Endothelial cell of umbilical vein (primary cell): ENCODE measurements around the gene TRMT2A. TPM values are rescaled to one million over a fixed set of nuclear protein-coding genes. Genes with fewer than 3 reads are reported as not detected.

Experiments used
- BruUV-seq: library from RNA; stranded (reverse); fragments of 400-500 nt; replicated peaks from 2 replicates; lab custom pipeline; 2021; lab: Mats Ljungman, UMichigan
- CTCF ChIA-PET: fragments of 300-600, 350-600 bp; sonication (Branson Sonifier 250); formaldehyde crosslinking; loops from one replicate; lab custom pipeline; 2021; ENCODE audit warnings: antibody characterized with exemption, inconsistent platforms; lab: Charles Lee
- POLR2A ChIA-PET: fragments of 300-600, 350-600 bp; sonication (Branson Sonifier 250); formaldehyde crosslinking; loops from one replicate; lab custom pipeline; 2021; ENCODE audit warnings: antibody characterized with exemption, inconsistent platforms; lab: Charles Lee
- DNase-seq: peaks from one replicate; pipeline ENCODE4 v3.0.0-alpha.2; 2011; ENCODE audit warnings: low read depth, low spot score
- FAIRE-seq: peaks from 2 replicates; lab custom pipeline; 2011; peaks lifted over from hg19 to GRCh38; lab: Jason Lieb, UNC
- H2AFZ ChIP-seq: 2 replicates; pipeline ENCODE4 v1.6.0; 2012; ENCODE audit warnings: low read depth, low read length, control low read depth, inconsistent platforms
- H3K27ac ChIP-seq: 2 replicates; pipeline ENCODE4 v1.5.1; 2011; ENCODE audit warnings: low read depth, mild to moderate bottlenecking, control low read depth, low read length, moderate library complexity; ENCODE audit not compliant: insufficient read depth
- H3K27me3 ChIP-seq, 2 experiments: 2 replicates each; pipeline versions ENCODE4 v1.6.0 to v1.6.1; 2011; ENCODE audit warnings: low read length in 2 of 2, mixed read lengths in 1 of 2; ENCODE audit not compliant: control insufficient read depth in 2 of 2, insufficient read depth in 2 of 2
- H3K36me3 ChIP-seq, 2 experiments: 2 replicates in 1 of 2; 3 replicates in 1 of 2; pipeline ENCODE4 v1.5.1; 2011; ENCODE audit warnings: low read length in 2 of 2, mild to moderate bottlenecking in 1 of 2, moderate library complexity in 1 of 2; ENCODE audit not compliant: control insufficient read depth in 2 of 2, insufficient read depth in 2 of 2; ENCODE audit errors: extremely low read depth in 1 of 2
- H3K4me1 ChIP-seq: 3 replicates; pipeline ENCODE4 v1.5.1; 2011; ENCODE audit warnings: mild to moderate bottlenecking, low read length; ENCODE audit not compliant: control insufficient read depth, insufficient read depth; ENCODE audit errors: extremely low read depth
- H3K4me2 ChIP-seq: 2 replicates; pipeline ENCODE4 v1.6.1; 2011; ENCODE audit warnings: low read length, control low read depth, mixed read lengths; ENCODE audit not compliant: insufficient read depth
- H3K4me3 ChIP-seq, 3 experiments: fragments of 200-600 bp in 1 of 3; sonication (generic), shearing (Covaris generic) in 1 of 3; replicated peaks in 1 of 3; 2 replicates each; pipeline ENCODE4 v1.5.1; 2011 to 2016; ENCODE audit warnings: control low read depth in 3 of 3, low read length in 3 of 3, mild to moderate bottlenecking in 2 of 3, inconsistent platforms in 1 of 3, low read depth in 1 of 3, moderate library complexity in 1 of 3; ENCODE audit not compliant: insufficient read depth in 1 of 3
- H3K79me2 ChIP-seq: 2 replicates; pipeline ENCODE4 v1.6.0; 2012; ENCODE audit warnings: low read length, inconsistent platforms; ENCODE audit not compliant: control insufficient read depth, insufficient read depth
- H3K9ac ChIP-seq: replicated peaks from 2 replicates; pipeline ENCODE3; 2011; ENCODE audit warnings: low read length, control low read depth; ENCODE audit not compliant: insufficient read depth; ENCODE audit errors: extremely low read depth
- H3K9me1 ChIP-seq: replicated peaks from 3 replicates; pipeline ENCODE4 v1.6.0; 2011; ENCODE audit warnings: mild to moderate bottlenecking, low read length; ENCODE audit not compliant: control insufficient read depth, insufficient read depth; ENCODE audit errors: extremely low read depth
- H3K9me3 ChIP-seq: replicated peaks from 2 replicates; pipeline ENCODE4 v1.5.1; 2012; ENCODE audit warnings: low read length, inconsistent platforms; ENCODE audit not compliant: control insufficient read depth, insufficient read depth
- H4K20me1 ChIP-seq: replicated peaks from 2 replicates; pipeline ENCODE3; 2011; ENCODE audit warnings: mild to moderate bottlenecking, low read length; ENCODE audit not compliant: control insufficient read depth, insufficient read depth; ENCODE audit errors: extremely low read depth
- FOS ChIP-seq: IDR thresholded peaks from 2 replicates; pipeline ENCODE4 v1.6.1; 2011; ENCODE audit warnings: mild to moderate bottlenecking, low read length, moderate library complexity, borderline replicate concordance; ENCODE audit not compliant: insufficient read depth
- GATA2 ChIP-seq: IDR thresholded peaks from 2 replicates; pipeline ENCODE4 v1.7.0; 2011; ENCODE audit warnings: low read depth, mild to moderate bottlenecking, moderate library complexity, mixed read lengths, low read length; ENCODE audit not compliant: insufficient read length, insufficient read depth
- POLR2AphosphoS5 ChIP-seq: IDR thresholded peaks from 2 replicates; pipeline ENCODE4 v1.6.1; 2012; ENCODE audit warnings: low read depth, mild to moderate bottlenecking, control low read depth, low read length, moderate library complexity; ENCODE audit not compliant: insufficient read depth
- dilution Hi-C: fragments of 300-500 bp; cut with MboI; formaldehyde crosslinking; loops from one replicate; pipeline ENCODE4 v1.15.0; 2019; ENCODE audit warnings: low sequenced_read_pairs; ENCODE audit not compliant: extremely low pct_ligation_motif_present
- intact Hi-C: fragments of 100-400 bp; cut with micrococcal nuclease; formaldehyde crosslinking; loops from one replicate; pipeline ENCODE4 v1.10.0; 2022
- polyA plus RNA-seq, 4 experiments: library from polyadenylated mRNA; depleted of rRNA in 3 of 4; stranded (reverse) in 3 of 4; unstranded in 1 of 4; fragments of >200 nt; gene quantifications; 2 replicates each; pipeline versions ENCODE4 v1.2.1 to v1.2.3, GENCODE V29; 2011 to 2012; ENCODE audit warnings: missing spikeins in 1 of 4
- total RNA-seq: library from RNA; stranded (reverse); gene quantifications from 2 replicates; pipeline ENCODE4 v1.2.3, GENCODE V29; 2021

TRMT2A gene
- total and polyA plus RNA-seq, 2 donors (not counting 3 experiments of a cell fraction or from before 2014, with no cell fraction given) = 51.2 to 61.9 TPM

DNA sequence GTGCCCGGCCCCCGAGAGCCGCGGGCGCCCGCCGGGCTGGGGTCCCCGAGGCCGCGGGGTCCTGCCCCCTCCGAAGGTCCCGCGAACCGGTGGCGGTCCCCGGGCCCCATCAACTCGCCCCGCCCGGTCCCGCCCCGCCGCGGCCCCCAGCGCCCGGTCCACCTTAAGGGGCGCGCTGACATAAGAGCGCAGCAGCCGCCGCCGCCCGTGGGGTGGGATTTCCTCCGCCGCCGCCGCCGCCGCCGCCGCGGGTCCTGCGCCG, 14.5 kb upstream of the TRMT2A start, which contains the start of gene ZDHHC8:
Gene ZDHHC8, plus strand, starts transcription at position 208 of the 262 bp plus-strand sequence. CDS start 144 bp downstream, outside the sequence.
- ChIA-PET CTCF (no interaction called here), POLR2A (no interaction called here)
- H4K20me1 ChIP-seq = no peaks in the 10 kb centered on the region
- H2AFZ ChIP-seq = peak within 1 kb of the TSS; percentile 77
- no peaks in the 10 kb centered on the region for H3K9me1 ChIP-seq
- no peak for TF ChIP-seq FOS
- peaks cover 46% of the 10 kb centered on the region for H3K79me2 ChIP-seq
- peaks cover 0 to 2% of the 10 kb centered on the region in 2 experiments for H3K36me3 ChIP-seq
- DNase-seq = no peak
- dilution Hi-C loops (no loop called here), intact Hi-C loops (no loop called here)
- FAIRE-seq = no peak
- no TSS peak for BruUV-seq
- peak within 1 kb of the TSS; percentile 65 to 85 (median 69) for H3K4me3 ChIP-seq
- H3K9ac ChIP-seq = peak within 1 kb of the TSS; percentile 71
- peaks cover 6% of the 10 kb centered on the region for H3K4me1 ChIP-seq
- peak within 1 kb of the TSS; percentile 46 for H3K27ac ChIP-seq
- H3K4me2 ChIP-seq = peak within 1 kb of the TSS; percentile 45
- H3K27me3 ChIP-seq = no peaks in the 10 kb centered on the region
- H3K9me3 ChIP-seq = no peaks in the 10 kb centered on the region

DNA sequence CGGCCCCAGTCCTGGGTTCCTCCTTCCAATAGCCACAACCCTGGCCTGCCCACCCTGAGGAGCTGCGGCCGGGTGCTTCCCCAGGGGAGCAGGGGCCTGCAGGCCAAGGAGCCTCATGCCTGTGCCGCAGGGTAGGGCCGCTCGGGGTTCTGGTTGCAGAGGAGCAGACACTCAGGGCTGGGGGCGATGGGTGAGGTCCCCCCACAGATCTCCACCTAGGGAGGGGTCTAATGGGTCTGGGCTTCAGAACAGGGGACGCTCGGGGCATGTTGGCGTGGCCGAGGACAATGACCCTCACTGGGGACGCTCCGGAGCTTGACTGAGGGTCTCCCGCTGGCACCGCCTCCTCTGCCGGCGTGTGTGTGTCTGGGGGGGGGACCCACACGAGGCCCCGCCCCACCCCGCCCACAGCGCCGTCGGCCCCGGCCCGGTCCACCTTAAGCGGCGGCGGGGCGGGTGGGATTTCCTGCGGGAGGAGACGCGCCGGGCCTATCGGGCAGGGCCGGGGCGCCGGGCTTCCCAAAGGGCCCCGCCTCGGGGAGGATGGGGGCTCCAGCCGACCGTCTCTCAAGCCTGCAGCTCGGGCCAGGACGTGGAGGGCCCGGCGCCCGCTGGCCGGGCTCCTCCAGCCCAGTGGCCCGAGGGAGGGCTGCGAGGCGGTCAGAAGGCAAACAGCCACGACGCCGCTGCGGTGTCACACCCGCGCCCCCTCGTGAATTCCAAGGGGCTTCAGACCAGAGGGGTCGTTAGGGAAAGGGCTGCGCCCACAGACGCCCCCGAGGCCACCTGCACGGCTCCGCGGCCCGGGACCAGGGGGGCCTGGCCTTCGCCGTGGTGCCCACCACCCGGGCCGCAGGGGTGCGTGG, 13.9 kb upstream of the TRMT2A start:
- Histone ChIP-seq H3K27ac (peak overlapping the region; percentile 46), H3K4me2 (peak overlapping the region; percentile 33), H3K36me3 (peaks cover 0 to 7% of the 10 kb centered on the region in 2 experiments), H3K9me1 (no peaks in the 10 kb centered on the region), H3K9ac (peak overlapping the region; percentile 42), H4K20me1 (no peaks in the 10 kb centered on the region), H3K4me3 (peak overlapping the region; percentile 37 to 85 (median 46)), H2AFZ (peak overlapping the region; percentile 77), H3K27me3 (no peaks in the 10 kb centered on the region), H3K4me1 (peaks cover 6% of the 10 kb centered on the region), H3K79me2 (peaks cover 41% of the 10 kb centered on the region), H3K9me3 (no peaks in the 10 kb centered on the region)
- POLR2A ChIA-PET = no interaction called here
- DNase-seq (peak; percentile 82), FAIRE-seq (peak; percentile 69)
- dilution Hi-C loops = no loop called here
- no TSS peak for BruUV-seq
- CTCF ChIA-PET = interaction anchor here (0.7 to 2.1 kb wide), 3 partner anchors 11 to 401 kb away, joined by 4 to 6 read pairs (median 6); partner anchors contain the start of gene TRMT2A
- TF ChIP-seq GATA2 (no peak), POLR2AphosphoS5 (peak; percentile 19)
- intact Hi-C loops = loop anchor here (1.0 kb wide), 1 partner anchor 154 kb away; no protein-coding TSS in a partner anchor
